ENCODE measurements around the gene PHLDA2. TPM values are rescaled to one million over a fixed set of nuclear protein-coding genes. Genes with fewer than 3 reads are reported as not detected.
A peak's percentile ranks its signal among the peaks of the same experiment; 100 is the strongest.

The PHLDA2 gene
- total and polyA plus RNA-seq, 4 experiments from 2014 or later = 0.58 to 1.9 (median 1.1) TPM

DNA sequence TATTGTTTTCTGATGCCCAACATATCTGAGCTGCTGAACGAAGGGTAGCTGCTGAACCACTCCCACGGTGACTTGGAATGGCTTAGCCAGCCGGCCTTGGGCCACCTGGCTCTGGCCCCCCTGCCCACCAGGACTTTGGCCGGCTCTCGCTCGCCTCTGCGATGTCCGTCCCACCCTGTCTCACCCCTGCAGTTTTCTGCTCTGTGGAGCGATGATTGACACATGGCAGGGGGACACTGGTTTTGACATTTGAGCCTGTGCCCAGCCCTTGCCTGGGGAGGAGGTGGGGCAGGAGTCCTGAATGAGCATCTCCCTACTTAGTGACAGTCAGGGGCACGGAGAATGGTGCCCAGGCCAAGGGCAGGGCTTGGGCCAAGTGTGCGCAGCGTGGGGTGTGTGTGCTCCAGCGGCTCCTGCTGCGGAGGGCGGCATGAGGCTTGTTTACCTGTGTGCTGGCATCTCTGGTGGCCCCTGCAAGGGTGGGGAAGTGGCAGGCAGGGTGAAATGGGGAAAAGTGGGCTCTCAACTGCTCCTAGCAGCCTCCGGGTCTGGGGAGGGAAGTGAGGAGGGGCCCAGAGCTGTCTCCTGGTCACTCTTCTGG, 27.9 kb downstream of the PHLDA2 start:
- no peak overlapping the region for H3K4me3 ChIP-seq (ENCODE audit: low read length in 2 of 2)
- H3K9me3 Mint-ChIP-seq = peaks cover 0 to 2% (median 0%) of the 10 kb centered on the region in 8 donors
- POLR2A ChIA-PET (ENCODE audit: partially characterized antibody) = interaction anchor here (1.3 to 3.9 kb wide), 5 partner anchors 9 to 113 kb away, joined by 4 to 32 read pairs (median 7); no protein-coding TSS in a partner anchor
- H3K4me1 Mint-ChIP-seq = peaks cover 34 to 66% (median 48%) of the 10 kb centered on the region in 4 donors
- H3K4me3 Mint-ChIP-seq = peak overlapping the region; percentile 38 to 82 (median 68)
- H3K27ac ChIP-seq (ENCODE audit: low read depth, low read length) = peak overlapping the region; percentile 43
- peaks cover 3 to 17% of the 10 kb centered on the region in 2 donors for H3K36me3 Mint-ChIP-seq
- H3K9me3 ChIP-seq (ENCODE audit: control insufficient read depth in 1 of 2, low read length in 2 of 2) = no peaks in the 10 kb centered on the region
- no peaks in the 10 kb centered on the region for H3K27me3 Mint-ChIP-seq
- H3K4me1 ChIP-seq (ENCODE audit: insufficient read depth, low read length) = peaks cover 49% of the 10 kb centered on the region
- intact Hi-C loops (cut with micrococcal nuclease) = no loop called here
- H3K27ac Mint-ChIP-seq = peak overlapping the region; percentile 25 to 90 (median 64)
- H3K27me3 ChIP-seq (ENCODE audit: insufficient read depth, low read length) = no peaks in the 10 kb centered on the region
- DNase-seq = no peak
- no peaks in the 10 kb centered on the region for H3K36me3 ChIP-seq (ENCODE audit: insufficient read depth, low read length)
- CTCF ChIA-PET (ENCODE audit: partially characterized antibody) = interaction anchor here (1.0 kb wide), 2 partner anchors 190 kb away, joined by 3 to 5 read pairs; no protein-coding TSS in a partner anchor

DNA sequence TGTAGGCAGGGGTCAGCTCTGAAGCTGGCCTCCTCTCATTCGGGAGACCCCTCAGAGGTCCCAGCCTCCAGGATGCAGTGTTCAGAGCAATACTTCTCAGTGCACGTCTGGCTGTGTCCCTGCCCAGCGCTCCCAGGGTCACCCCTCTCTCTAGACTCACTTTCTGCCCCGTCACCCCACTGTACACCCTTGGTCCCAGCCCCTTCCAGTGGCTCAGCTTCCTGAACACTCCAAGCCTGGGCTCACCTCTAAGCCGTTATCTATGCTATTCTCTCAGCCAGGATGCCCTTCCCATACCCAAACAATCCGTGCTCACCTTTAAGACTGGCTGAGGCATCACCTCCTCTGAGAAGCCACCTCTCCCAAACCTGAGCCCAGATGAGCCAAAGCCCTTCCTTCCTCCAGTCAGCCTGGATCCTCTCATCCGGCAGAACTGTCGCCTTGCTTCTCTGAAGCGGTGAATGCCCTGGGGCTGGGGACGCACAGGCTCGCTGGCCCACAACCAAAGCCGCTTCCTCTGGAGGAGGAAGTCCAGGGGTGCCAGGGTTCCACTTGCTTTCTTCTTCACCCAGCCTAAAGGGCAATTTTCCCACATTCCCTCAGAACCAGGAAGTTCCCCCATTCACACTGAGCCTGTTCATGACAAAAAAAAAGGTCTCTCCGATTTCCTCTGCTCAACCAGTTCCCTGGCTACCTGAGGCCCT, 30.0 kb downstream of the PHLDA2 start:
- Mint-ChIP-seq H3K4me3 (peak overlapping the region in 7 of 8 donors; percentile 27 to 96 (median 55)), H3K9me3 (peaks cover 0 to 2% (median 0%) of the 10 kb centered on the region in 8 donors), H3K4me1 (peaks cover 33 to 58% (median 45%) of the 10 kb centered on the region in 4 donors), H3K27me3 (no peaks in the 10 kb centered on the region), H3K27ac (peak overlapping the region; percentile 80 to 97 (median 91)), H3K36me3 (no peaks in the 10 kb centered on the region)
- Histone ChIP-seq H3K9me3 (ENCODE audit: control insufficient read depth in 1 of 2, low read length in 2 of 2) (no peaks in the 10 kb centered on the region), H3K36me3 (ENCODE audit: insufficient read depth, low read length) (no peaks in the 10 kb centered on the region), H3K27me3 (ENCODE audit: insufficient read depth, low read length) (no peaks in the 10 kb centered on the region), H3K4me3 (ENCODE audit: low read length in 2 of 2) (no peak overlapping the region), H3K27ac (ENCODE audit: low read depth, low read length) (no peak overlapping the region), H3K4me1 (ENCODE audit: insufficient read depth, low read length) (peaks cover 49% of the 10 kb centered on the region)
- CTCF ChIA-PET (ENCODE audit: partially characterized antibody) = interaction anchor here (1.0 to 2.1 kb wide), 3 partner anchors 11 to 367 kb away, joined by 4 to 16 read pairs (median 5); no protein-coding TSS in a partner anchor
- intact Hi-C loops (cut with micrococcal nuclease) = no loop called here
- POLR2A ChIA-PET (ENCODE audit: partially characterized antibody) = interaction anchor here (1.0 to 1.9 kb wide), 5 partner anchors 12 to 453 kb away, joined by 3 to 8 read pairs (median 6); partner anchors contain the start of genes CDKN1C and PHLDA2
- no peak for DNase-seq

DNA sequence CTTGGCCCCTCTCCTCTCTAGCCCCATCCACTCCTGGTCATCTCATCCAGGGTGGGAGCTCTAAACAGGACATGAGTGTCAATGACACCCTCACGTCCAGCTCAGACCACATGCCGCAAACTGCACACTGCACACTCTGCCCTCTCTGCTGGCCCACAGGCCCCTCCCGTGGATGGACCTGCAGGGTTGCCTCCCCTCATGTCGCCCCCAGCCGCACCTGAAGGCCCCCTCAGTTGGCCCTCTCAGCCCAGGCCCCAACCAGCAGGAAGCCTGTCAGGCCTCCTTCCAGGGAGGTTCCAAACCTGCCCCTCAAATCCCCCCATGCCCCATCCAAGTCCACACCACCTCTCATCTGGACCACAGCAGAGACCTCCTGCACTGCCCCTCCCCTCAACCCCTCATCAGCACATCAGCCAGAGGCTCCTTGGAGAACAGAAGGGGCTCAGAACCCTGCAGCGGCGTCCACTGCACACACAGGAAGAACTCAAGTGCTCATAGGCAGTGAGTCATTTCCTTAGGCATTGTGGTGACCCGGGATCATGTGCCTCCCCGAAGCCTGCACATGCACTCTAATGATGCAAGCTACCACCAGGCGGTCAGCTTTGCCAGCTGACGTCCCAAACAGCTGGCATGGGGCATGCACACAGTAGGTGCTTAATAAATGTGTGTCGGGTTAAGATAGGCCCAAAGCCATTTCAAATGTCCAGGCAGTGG, 30.7 kb downstream of the PHLDA2 start:
- peak; percentile 35 to 78 (median 48) for DNase-seq
- no peaks in the 10 kb centered on the region for H3K27me3 ChIP-seq (ENCODE audit: insufficient read depth, low read length)
- ChIA-PET CTCF (ENCODE audit: partially characterized antibody) (interaction anchor here (1.0 to 2.1 kb wide), 3 partner anchors 10 to 367 kb away, joined by 4 to 16 read pairs (median 5); no protein-coding TSS in a partner anchor), POLR2A (ENCODE audit: partially characterized antibody) (interaction anchor here (1.0 to 1.9 kb wide), 5 partner anchors 11 to 452 kb away, joined by 3 to 8 read pairs (median 6); partner anchors contain the start of genes CDKN1C and PHLDA2)
- peak overlapping the region in 7 of 8 donors; percentile 69 to 96 (median 84) for H3K4me3 Mint-ChIP-seq
- H3K9me3 ChIP-seq (ENCODE audit: control insufficient read depth in 1 of 2, low read length in 2 of 2) = no peaks in the 10 kb centered on the region
- H3K4me1 Mint-ChIP-seq = peaks cover 29 to 52% (median 41%) of the 10 kb centered on the region in 4 donors
- H3K27ac ChIP-seq (ENCODE audit: low read depth, low read length) = no peak overlapping the region
- no peaks in the 10 kb centered on the region for H3K36me3 Mint-ChIP-seq
- H3K9me3 Mint-ChIP-seq = peaks cover 0 to 2% (median 0%) of the 10 kb centered on the region in 8 donors
- intact Hi-C loops (cut with micrococcal nuclease) = no loop called here
- H3K27ac Mint-ChIP-seq = peak overlapping the region; percentile 89 to 97 (median 93)
- H3K27me3 Mint-ChIP-seq = no peaks in the 10 kb centered on the region
- H3K36me3 ChIP-seq (ENCODE audit: insufficient read depth, low read length) = no peaks in the 10 kb centered on the region
- H3K4me1 ChIP-seq (ENCODE audit: insufficient read depth, low read length) = peaks cover 45% of the 10 kb centered on the region
- peak overlapping the region in 1 of 2 donors; percentile 23 for H3K4me3 ChIP-seq (ENCODE audit: low read length in 2 of 2)

DNA sequence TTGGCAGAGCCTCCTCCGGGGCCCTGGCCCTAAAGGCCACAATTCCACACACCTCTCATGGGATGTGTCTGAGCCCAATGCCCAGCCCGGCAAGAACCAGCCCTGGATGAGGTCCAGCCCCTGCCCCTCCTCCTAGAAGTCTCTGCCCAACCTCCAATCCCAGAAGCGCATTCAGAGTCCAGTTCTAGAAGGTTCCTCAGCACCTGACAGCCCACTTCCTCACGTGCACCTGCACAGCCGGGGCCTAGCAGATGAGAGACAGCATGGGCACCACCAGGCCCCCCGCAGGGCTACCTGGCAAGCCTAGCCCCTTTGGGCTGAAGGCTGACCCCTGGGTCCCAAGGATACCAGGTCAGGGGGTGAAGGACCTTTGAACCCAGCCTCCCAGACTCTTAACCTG, 32.2 kb downstream of the PHLDA2 start:
- peak overlapping the region in 2 of 7 donors; percentile 27 to 55 for H3K27ac Mint-ChIP-seq
- H3K9me3 ChIP-seq (ENCODE audit: control insufficient read depth in 1 of 2, low read length in 2 of 2) = no peaks in the 10 kb centered on the region
- H3K9me3 Mint-ChIP-seq = peaks cover 0 to 2% (median 0%) of the 10 kb centered on the region in 8 donors
- ChIA-PET POLR2A (ENCODE audit: partially characterized antibody) (no interaction called here), CTCF (ENCODE audit: partially characterized antibody) (no interaction called here)
- no peaks in the 10 kb centered on the region for H3K27me3 ChIP-seq (ENCODE audit: insufficient read depth, low read length)
- H3K4me1 ChIP-seq (ENCODE audit: insufficient read depth, low read length) = peaks cover 46% of the 10 kb centered on the region
- no peaks in the 10 kb centered on the region for H3K27me3 Mint-ChIP-seq
- H3K4me1 Mint-ChIP-seq = peaks cover 33 to 60% (median 42%) of the 10 kb centered on the region in 4 donors
- H3K4me3 ChIP-seq (ENCODE audit: low read length in 2 of 2) = no peak overlapping the region
- H3K36me3 ChIP-seq (ENCODE audit: insufficient read depth, low read length) = no peaks in the 10 kb centered on the region
- H3K27ac ChIP-seq (ENCODE audit: low read depth, low read length) = no peak overlapping the region
- DNase-seq = no peak
- H3K4me3 Mint-ChIP-seq = no peak overlapping the region
- intact Hi-C loops (cut with micrococcal nuclease) = no loop called here
- H3K36me3 Mint-ChIP-seq = no peaks in the 10 kb centered on the region

DNA sequence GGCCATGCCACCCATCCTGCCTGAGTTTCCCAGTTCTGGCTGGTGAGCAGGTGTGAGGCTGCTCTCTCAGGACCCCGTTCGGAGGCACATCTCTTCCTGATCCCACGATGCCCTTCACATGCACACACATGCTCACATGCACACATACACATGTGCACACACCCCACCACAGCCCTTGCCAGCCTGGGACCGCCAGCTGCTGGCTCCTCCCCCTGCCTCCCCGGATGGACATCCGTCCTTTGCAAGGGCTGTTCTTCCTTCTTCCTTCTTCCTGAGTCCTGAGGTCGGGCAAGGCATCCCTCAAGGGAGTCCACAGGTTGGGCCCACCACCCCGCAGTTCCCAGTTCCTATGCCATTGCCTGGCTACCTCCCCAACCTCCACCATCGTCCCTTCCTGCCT, 33.2 kb downstream of the PHLDA2 start:
- ChIA-PET POLR2A (ENCODE audit: partially characterized antibody) (interaction anchor here (1.0 kb wide), 1 partner anchor 11 kb away, joined by 4 read pairs; the partner anchor contains the start of gene CDKN1C), CTCF (ENCODE audit: partially characterized antibody) (interaction anchor here (0.8 kb wide), 1 partner anchor 363 kb away, joined by 3 read pairs; no protein-coding TSS in a partner anchor)
- no peaks in the 10 kb centered on the region for H3K9me3 ChIP-seq (ENCODE audit: control insufficient read depth in 1 of 2, low read length in 2 of 2)
- H3K4me1 ChIP-seq (ENCODE audit: insufficient read depth, low read length) = peaks cover 48% of the 10 kb centered on the region
- no peak overlapping the region for H3K4me3 Mint-ChIP-seq
- no peak overlapping the region for H3K27ac ChIP-seq (ENCODE audit: low read depth, low read length)
- intact Hi-C loops (cut with micrococcal nuclease) = no loop called here
- H3K27me3 ChIP-seq (ENCODE audit: insufficient read depth, low read length) = no peaks in the 10 kb centered on the region
- peaks cover 33 to 58% (median 45%) of the 10 kb centered on the region in 4 donors for H3K4me1 Mint-ChIP-seq
- DNase-seq = no peak
- peak overlapping the region in 3 of 7 donors; percentile 11 to 82 (median 66) for H3K27ac Mint-ChIP-seq
- no peak overlapping the region for H3K4me3 ChIP-seq (ENCODE audit: low read length in 2 of 2)
- H3K36me3 ChIP-seq (ENCODE audit: insufficient read depth, low read length) = no peaks in the 10 kb centered on the region
- no peaks in the 10 kb centered on the region for H3K27me3 Mint-ChIP-seq
- H3K9me3 Mint-ChIP-seq = peaks cover 0 to 2% (median 0%) of the 10 kb centered on the region in 8 donors
- no peaks in the 10 kb centered on the region for H3K36me3 Mint-ChIP-seq

DNA sequence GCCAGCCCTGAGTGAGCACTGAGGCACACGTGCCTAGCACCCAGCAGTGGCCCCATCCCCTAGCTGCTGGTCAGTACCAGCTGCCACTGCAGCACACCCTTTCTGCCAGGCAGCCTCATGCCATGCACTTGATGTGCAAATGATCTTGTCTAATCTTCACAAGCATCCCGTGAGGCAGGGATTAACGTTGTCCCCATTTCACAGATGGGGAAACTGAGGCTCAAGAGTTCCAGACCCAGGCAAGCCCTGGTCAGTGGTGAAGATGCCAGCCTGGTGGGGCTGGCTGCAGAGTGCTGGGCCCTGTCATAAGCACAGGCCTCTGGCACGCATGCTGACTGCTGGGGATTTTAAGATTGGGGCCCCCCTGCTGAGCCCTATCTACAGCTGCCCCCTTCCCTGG, 35.3 kb downstream of the PHLDA2 start:
- CTCF ChIA-PET (ENCODE audit: partially characterized antibody) = interaction anchor here (0.7 to 12.7 kb wide), 7 partner anchors 10 to 473 kb away, joined by 3 to 303 read pairs (median 9); partner anchors contain the start of gene PHLDA2
- POLR2A ChIA-PET (ENCODE audit: partially characterized antibody) = interaction anchor here (1.4 to 3.4 kb wide), 2 partner anchors 9 to 98 kb away, joined by 3 to 32 read pairs; partner anchors contain the start of gene NAP1L4

More for the DNA sequence above, 35.3 kb downstream of the PHLDA2 start:
- H3K27ac Mint-ChIP-seq = peak overlapping the region in 6 of 7 donors; percentile 25 to 85 (median 74)
- no peaks in the 10 kb centered on the region for H3K9me3 ChIP-seq (ENCODE audit: control insufficient read depth in 1 of 2, low read length in 2 of 2)
- H3K36me3 Mint-ChIP-seq = no peaks in the 10 kb centered on the region
- no peaks in the 10 kb centered on the region for H3K9me3 Mint-ChIP-seq
- H3K4me3 ChIP-seq (ENCODE audit: low read length in 2 of 2) = no peak overlapping the region
- H3K27me3 ChIP-seq (ENCODE audit: insufficient read depth, low read length) = no peaks in the 10 kb centered on the region
- no peaks in the 10 kb centered on the region for H3K36me3 ChIP-seq (ENCODE audit: insufficient read depth, low read length)
- H3K4me1 ChIP-seq (ENCODE audit: insufficient read depth, low read length) = peaks cover 39% of the 10 kb centered on the region
- peak overlapping the region in 2 of 8 donors; percentile 30 to 36 for H3K4me3 Mint-ChIP-seq
- intact Hi-C loops (cut with micrococcal nuclease) = no loop called here
- DNase-seq = no peak
- H3K4me1 Mint-ChIP-seq = peaks cover 18 to 41% (median 31%) of the 10 kb centered on the region in 4 donors
- no peaks in the 10 kb centered on the region for H3K27me3 Mint-ChIP-seq
- H3K27ac ChIP-seq (ENCODE audit: low read depth, low read length) = no peak overlapping the region
